Smooth muscle cell (in vitro differentiated cells): ENCODE results near the gene BICRA. TPM values are rescaled to one million over a fixed set of nuclear protein-coding genes. Genes with fewer than 3 reads are reported as not detected.

Experiments
- DNase-seq: peaks from one replicate; lab custom pipeline; 2025; ENCODE audit not compliant: unreplicated experiment; lab: John Stamatoyannopoulos, UW
- H2AFZ ChIP-seq: fragments of 200-600 bp; sonication (generic); 2 replicates; pipeline ENCODE4 v1.6.0; 2016; ENCODE audit warnings: antibody characterized with exemption, low read depth, mild to moderate bottlenecking
- H3F3A ChIP-seq: fragments of 200-600 bp; sonication (generic); 2 replicates; pipeline ENCODE4 v1.6.0; 2017; ENCODE audit warnings: antibody characterized with exemption, low read depth
- H3K27ac ChIP-seq: fragments of 200-600 bp; sonication (generic); 2 replicates; pipeline ENCODE4 v1.5.1; 2016; ENCODE audit warnings: low read depth, mild to moderate bottlenecking
- H3K27me3 ChIP-seq: fragments of 200-600 bp; sonication (generic); 2 replicates; pipeline ENCODE4 v1.6.1; 2016; ENCODE audit warnings: low read depth, mild to moderate bottlenecking
- H3K36me3 ChIP-seq: fragments of 200-600 bp; sonication (generic); 2 replicates; pipeline ENCODE4 v1.5.1; 2016; ENCODE audit warnings: low read depth
- H3K4me1 ChIP-seq: fragments of 200-600 bp; sonication (generic); 2 replicates; pipeline ENCODE4 v1.5.1; 2016; ENCODE audit warnings: low read depth
- H3K4me2 ChIP-seq: fragments of 200-600 bp; sonication (generic); 2 replicates; pipeline ENCODE4 v1.6.0; 2016; ENCODE audit warnings: mild to moderate bottlenecking
- H3K4me3 ChIP-seq: fragments of 200-600 bp; sonication (generic); 2 replicates; pipeline ENCODE4 v1.5.1; 2016; ENCODE audit warnings: mild to moderate bottlenecking
- H3K79me2 ChIP-seq: fragments of 200-600 bp; sonication (generic); 2 replicates; pipeline ENCODE4 v1.6.0; 2016; ENCODE audit warnings: low read depth, mild to moderate bottlenecking
- H3K9ac ChIP-seq: fragments of 200-600 bp; sonication (generic); 2 replicates; pipeline ENCODE4 v1.6.0; 2016; ENCODE audit warnings: low read depth
- H3K9me3 ChIP-seq: fragments of 200-600 bp; sonication (generic); replicated peaks from 2 replicates; pipeline ENCODE4 v1.5.1; 2016; ENCODE audit warnings: low read depth
- H4K20me1 ChIP-seq: fragments of 200-600 bp; sonication (generic); 2 replicates; pipeline ENCODE4 v1.6.0; 2016; ENCODE audit warnings: low read depth
- WGBS: methylation state at CpG from one replicate; pipeline ENCODE4 v1.1.7; 2016; ENCODE audit warnings: low lambda C conversion rate; 5-methylcytosine and 5-hydroxymethylcytosine counted together
- polyA plus RNA-seq: library from polyadenylated mRNA; unstranded; fragments of >200 nt; fragmentation: Nextera tagmentation; extraction: Ambion mirVana; gene quantifications from 2 replicates; pipeline ENCODE4 v1.2.1, GENCODE V29; 2016
- total RNA-seq: library from RNA; depleted of rRNA; stranded (reverse); fragments of >200 nt; gene quantifications from 2 replicates; pipeline ENCODE4 v1.2.3, GENCODE V29; 2014
- TF ChIP-seq, protein P1 (sequence below): fragments of 200-600 bp; sonication (generic); IDR thresholded peaks from 2 replicates; pipeline ENCODE4 v1.5.1; 2017; ENCODE audit warnings: borderline replicate concordance, mild to moderate bottlenecking, antibody characterized with exemption; ENCODE audit not compliant: insufficient read depth, poor library complexity, severe bottlenecking

Gene BICRA
- total and polyA plus RNA-seq, 2 experiments from 2014 or later = 3.6 to 10.0 TPM

GRCh38 chr19:47608074-47608918 is 638 bp upstream of the BICRA start:
- WGBS = under 1% methylated on average over 74 of the region's 94 CpGs
- Histone ChIP-seq H3K4me1 (peaks cover 6% of the 10 kb centered on the region), H3K9ac (peak overlapping the region; percentile 98), H3K27me3 (no peaks in the 10 kb centered on the region), H3K36me3 (no peaks in the 10 kb centered on the region), H4K20me1 (peaks cover 36% of the 10 kb centered on the region), H3K9me3 (no peaks in the 10 kb centered on the region), H3K79me2 (peaks cover 56% of the 10 kb centered on the region), H3K4me3 (peak overlapping the region; percentile 98), H3K27ac (peak overlapping the region; percentile 92), H3F3A (peaks cover 11% of the 10 kb centered on the region), H3K4me2 (peak overlapping the region; percentile 91), H2AFZ (peak overlapping the region; percentile 88)
- TF ChIP-seq, protein P1, sequence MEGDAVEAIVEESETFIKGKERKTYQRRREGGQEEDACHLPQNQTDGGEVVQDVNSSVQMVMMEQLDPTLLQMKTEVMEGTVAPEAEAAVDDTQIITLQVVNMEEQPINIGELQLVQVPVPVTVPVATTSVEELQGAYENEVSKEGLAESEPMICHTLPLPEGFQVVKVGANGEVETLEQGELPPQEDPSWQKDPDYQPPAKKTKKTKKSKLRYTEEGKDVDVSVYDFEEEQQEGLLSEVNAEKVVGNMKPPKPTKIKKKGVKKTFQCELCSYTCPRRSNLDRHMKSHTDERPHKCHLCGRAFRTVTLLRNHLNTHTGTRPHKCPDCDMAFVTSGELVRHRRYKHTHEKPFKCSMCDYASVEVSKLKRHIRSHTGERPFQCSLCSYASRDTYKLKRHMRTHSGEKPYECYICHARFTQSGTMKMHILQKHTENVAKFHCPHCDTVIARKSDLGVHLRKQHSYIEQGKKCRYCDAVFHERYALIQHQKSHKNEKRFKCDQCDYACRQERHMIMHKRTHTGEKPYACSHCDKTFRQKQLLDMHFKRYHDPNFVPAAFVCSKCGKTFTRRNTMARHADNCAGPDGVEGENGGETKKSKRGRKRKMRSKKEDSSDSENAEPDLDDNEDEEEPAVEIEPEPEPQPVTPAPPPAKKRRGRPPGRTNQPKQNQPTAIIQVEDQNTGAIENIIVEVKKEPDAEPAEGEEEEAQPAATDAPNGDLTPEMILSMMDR = peak; percentile 10
- peak; percentile 72 for DNase-seq

DNA sequence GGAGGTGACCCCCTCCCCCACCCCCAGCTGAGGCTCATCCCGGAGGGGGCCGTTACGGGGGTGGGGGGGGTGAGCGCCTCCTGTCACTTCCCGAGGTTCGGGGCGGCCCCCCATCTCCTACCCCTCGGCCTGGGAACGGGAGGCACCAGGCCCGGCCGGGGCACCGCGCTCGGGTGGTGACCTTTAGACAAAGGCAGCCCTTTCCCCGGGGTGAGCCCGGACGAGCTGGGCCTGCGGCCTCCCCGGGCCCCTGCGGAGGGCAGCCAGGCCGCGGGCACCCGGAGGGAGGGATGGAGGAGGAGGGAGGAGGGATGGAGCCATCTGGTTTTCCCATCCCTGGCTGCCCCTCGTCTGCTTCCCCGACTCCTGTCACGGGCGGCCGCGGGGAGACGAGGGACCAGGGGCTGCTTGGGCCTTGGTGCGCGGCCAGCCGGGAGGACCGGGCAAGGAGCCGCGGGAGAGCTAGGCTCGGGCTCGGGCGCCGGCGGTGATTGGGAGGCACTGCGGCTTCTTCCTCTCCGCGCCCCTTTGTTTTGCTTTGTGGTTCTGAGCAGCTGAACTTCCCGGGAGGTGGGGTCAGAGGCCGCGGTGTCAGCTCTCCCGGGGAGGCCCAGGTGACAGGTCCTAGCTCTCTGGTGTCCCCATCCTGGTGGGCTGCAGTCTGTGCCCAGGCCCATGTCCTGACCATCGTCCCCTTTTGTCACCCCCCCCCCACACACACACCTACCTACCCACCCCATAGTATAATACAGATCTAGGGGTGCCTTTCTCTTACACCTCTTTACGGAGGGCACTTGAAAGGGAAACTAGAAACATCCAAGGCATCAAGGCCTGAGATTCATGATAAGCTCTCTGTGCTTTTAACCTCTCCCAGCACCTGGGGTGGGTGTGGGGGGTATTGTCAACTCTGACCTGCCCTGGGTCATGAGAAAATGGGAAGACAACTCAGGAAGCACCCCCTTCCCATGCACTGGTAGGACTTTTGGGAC is 1.3 kb downstream of the BICRA start:
- H3K4me1 ChIP-seq = peaks cover 6% of the 10 kb centered on the region
- under 1% methylated on average over 26 of the region's 50 CpGs for WGBS
- peaks cover 22% of the 10 kb centered on the region for H3F3A ChIP-seq
- H3K9ac ChIP-seq = peak overlapping the region; percentile 90
- no peaks in the 10 kb centered on the region for H3K9me3 ChIP-seq
- no peaks in the 10 kb centered on the region for H3K27me3 ChIP-seq
- no peak overlapping the region for H2AFZ ChIP-seq
- peaks cover 55% of the 10 kb centered on the region for H4K20me1 ChIP-seq
- no peaks in the 10 kb centered on the region for H3K36me3 ChIP-seq
- H3K4me2 ChIP-seq = peak overlapping the region; percentile 91
- DNase-seq = peak; percentile 23
- peak overlapping the region; percentile 70 for H3K27ac ChIP-seq
- TF ChIP-seq, protein P1 = no peak
- H3K4me3 ChIP-seq = peak overlapping the region; percentile 98
- peaks cover 75% of the 10 kb centered on the region for H3K79me2 ChIP-seq

GRCh38 chr19:47610902-47611301 is 2.0 kb downstream of the BICRA start:
- Histone ChIP-seq H3K27me3 (no peaks in the 10 kb centered on the region), H3K4me2 (peak overlapping the region; percentile 91), H4K20me1 (peaks cover 62% of the 10 kb centered on the region), H3K4me1 (peaks cover 6% of the 10 kb centered on the region), H3K9ac (peak overlapping the region; percentile 90), H3K9me3 (no peaks in the 10 kb centered on the region), H3K27ac (peak overlapping the region; percentile 70), H3K4me3 (no peak overlapping the region), H3F3A (peaks cover 22% of the 10 kb centered on the region), H3K79me2 (peaks cover 82% of the 10 kb centered on the region), H3K36me3 (no peaks in the 10 kb centered on the region), H2AFZ (no peak overlapping the region)
- TF ChIP-seq, protein P1 = no peak
- no peak for DNase-seq
- 85% methylated on average over 7 of the region's 7 CpGs for WGBS
